GM23338 (cell line): ENCODE data around the gene HCFC1. TPM values are rescaled to one million over a fixed set of nuclear protein-coding genes. Genes with fewer than 3 reads are reported as not detected.
A peak's percentile ranks its signal among the peaks of the same experiment; 100 is the strongest.

Experiments used
- ATAC-seq: fragments of 200-7000 bp; cut with Tn5 transposase; 3 replicates; pipeline ENCODE4 v1.9.1; 2020
- DNase-seq: peaks from one replicate; pipeline ENCODE4 v3.0.0-alpha.2; 2015; ENCODE audit warnings: low spot score
- H2AFZ ChIP-seq: fragments of 200-600 bp; sonication (generic); 2 replicates; pipeline ENCODE4 v1.8.0; 2016; ENCODE audit warnings: antibody characterized with exemption, mild to moderate bottlenecking, moderate library complexity
- H3F3A ChIP-seq: fragments of 200-600 bp; sonication (generic); replicated peaks from 2 replicates; pipeline ENCODE4 v1.8.0; 2017; ENCODE audit warnings: antibody characterized with exemption, mixed run types, low read depth
- H3K27ac ChIP-seq: fragments of 200-600 bp; sonication (generic); 2 replicates; pipeline ENCODE4 v1.6.1; 2016; ENCODE audit warnings: low read depth
- H3K27me3 ChIP-seq: fragments of 200-600 bp; sonication (generic); 2 replicates; pipeline ENCODE4 v1.8.0; 2016; ENCODE audit warnings: mild to moderate bottlenecking, mixed run types, moderate library complexity; ENCODE audit not compliant: insufficient read depth
- H3K36me3 ChIP-seq: fragments of 200-600 bp; sonication (generic); 2 replicates; pipeline ENCODE4 v1.8.0; 2016; ENCODE audit warnings: mild to moderate bottlenecking; ENCODE audit not compliant: insufficient read depth
- H3K4me1 ChIP-seq: fragments of 200-600 bp; sonication (generic); 2 replicates; pipeline ENCODE4 v1.8.0; 2016; ENCODE audit warnings: mild to moderate bottlenecking, moderate library complexity; ENCODE audit not compliant: insufficient read depth
- H3K4me2 ChIP-seq: fragments of 200-600 bp; sonication (generic); 2 replicates; pipeline ENCODE4 v1.7.1; 2017; ENCODE audit warnings: mixed run types
- H3K4me3 ChIP-seq: fragments of 200-600 bp; sonication (generic); 2 replicates; pipeline ENCODE4 v1.6.1; 2016; ENCODE audit warnings: mixed run types
- H3K79me2 ChIP-seq: fragments of 200-600 bp; sonication (generic); replicated peaks from 2 replicates; pipeline ENCODE4 v1.8.0; 2017; ENCODE audit warnings: mild to moderate bottlenecking; ENCODE audit not compliant: insufficient read depth
- H3K9me2 ChIP-seq: fragments of 200-600 bp; sonication (generic); 2 replicates; pipeline ENCODE4 v1.8.0; 2017; ENCODE audit not compliant: insufficient read depth
- H4K20me1 ChIP-seq: fragments of 200-600 bp; sonication (generic); replicated peaks from 2 replicates; pipeline ENCODE4 v1.8.0; 2017; ENCODE audit warnings: mild to moderate bottlenecking; ENCODE audit not compliant: insufficient read depth
- H3K27ac Mint-ChIP-seq: 2 replicates; pipeline ENCODE4 v1.8.0; 2020; ENCODE audit warnings: inconsistent platforms, mild to moderate bottlenecking, moderate library complexity, mixed read lengths
- H3K27me3 Mint-ChIP-seq: 3 replicates; pipeline ENCODE4 v1.8.0; 2022; ENCODE audit warnings: low read depth, mild to moderate bottlenecking, moderate library complexity, mixed read lengths, inconsistent platforms; ENCODE audit not compliant: insufficient read depth, poor library complexity
- H3K36me3 Mint-ChIP-seq: 3 replicates; pipeline ENCODE4 v1.8.0; 2021; ENCODE audit warnings: low read depth, mild to moderate bottlenecking, inconsistent platforms, moderate library complexity, mixed read lengths
- H3K4me1 Mint-ChIP-seq: 3 replicates; pipeline ENCODE4 v1.8.0; 2020; ENCODE audit warnings: mild to moderate bottlenecking, inconsistent platforms, mixed read lengths
- H3K4me3 Mint-ChIP-seq: 3 replicates; pipeline ENCODE4 v1.8.0; 2021; ENCODE audit warnings: moderate library complexity, mild to moderate bottlenecking, inconsistent platforms, mixed read lengths
- H3K9me3 Mint-ChIP-seq: 3 replicates; pipeline ENCODE4 v1.8.0; 2020; ENCODE audit warnings: moderate library complexity, mild to moderate bottlenecking, inconsistent platforms, mixed read lengths
- EZH2 ChIP-seq: fragments of 200-600 bp; sonication (generic); IDR thresholded peaks from one replicate; pipeline ENCODE4 v1.8.0; 2017; ENCODE audit warnings: antibody characterized with exemption, mild to moderate bottlenecking, low read depth; ENCODE audit not compliant: unreplicated experiment
- EZH2phosphoT487 ChIP-seq: fragments of 200-600 bp; sonication (generic); IDR thresholded peaks from one replicate; pipeline ENCODE4 v1.8.1; 2018; ENCODE audit warnings: antibody characterized with exemption; ENCODE audit not compliant: unreplicated experiment
- JUNB ChIP-seq: IDR thresholded peaks from one replicate; pipeline ENCODE4 v1.6.1; 2016; ENCODE audit warnings: antibody characterized with exemption; ENCODE audit not compliant: unreplicated experiment
- NANOG ChIP-seq: IDR thresholded peaks from 2 replicates; pipeline ENCODE4 v1.6.1; 2016; ENCODE audit warnings: antibody characterized with exemption, borderline replicate concordance
- STAT1 ChIP-seq: IDR thresholded peaks from one replicate; pipeline ENCODE4 v1.6.1; 2016; ENCODE audit warnings: antibody characterized with exemption; ENCODE audit not compliant: unreplicated experiment
- ZNF114 ChIP-seq: fragments of 250-450 bp; sonication (Bioruptor Pico); IDR thresholded peaks from 2 replicates; pipeline ENCODE4 v1.5.0; 2020; ENCODE audit warnings: mild to moderate bottlenecking, moderate library complexity
- ZNF331 ChIP-seq: fragments of 250-450 bp; sonication (Bioruptor Pico); IDR thresholded peaks from 2 replicates; pipeline ENCODE4 v1.5.0; 2020; ENCODE audit warnings: low read depth, mild to moderate bottlenecking, moderate library complexity
- polyA plus RNA-seq: library from polyadenylated mRNA; unstranded; fragments of >200 nt; fragmentation: Nextera tagmentation; extraction: Ambion mirVana; gene quantifications from 2 replicates; pipeline ENCODE4 v1.2.1, GENCODE V29; 2016
- total RNA-seq: library from RNA; depleted of rRNA; stranded (reverse); fragments of >200 nt; shearing (Covaris generic); gene quantifications from 2 replicates; pipeline ENCODE4 v1.2.3, GENCODE V29; 2014
- TF ChIP-seq, protein P1 (sequence below): IDR thresholded peaks from one replicate; pipeline ENCODE4 v1.6.1; 2018; ENCODE audit warnings: antibody characterized with exemption; ENCODE audit not compliant: unreplicated experiment
- TF ChIP-seq, protein P2 (sequence below): fragments of 250-450 bp; sonication (Bioruptor Pico); IDR thresholded peaks from 2 replicates; pipeline ENCODE4 v1.5.0; 2020; ENCODE audit warnings: mild to moderate bottlenecking, moderate library complexity
- TF ChIP-seq, protein P3 (sequence below): IDR thresholded peaks from 2 replicates; pipeline ENCODE4 v1.6.1; 2016; ENCODE audit warnings: antibody characterized with exemption
- TF ChIP-seq, protein P4 (sequence below), 2 experiments: fragments of 200-600 bp in 1 of 2; sonication (generic) in 1 of 2; conservative IDR thresholded peaks; 2 replicates each; pipeline versions ENCODE4 v1.5.1 to v1.6.1; 2016 to 2017; ENCODE audit warnings: antibody characterized with exemption in 2 of 2, low read depth in 2 of 2, mild to moderate bottlenecking in 2 of 2, moderate library complexity in 1 of 2

HCFC1 gene
- total and polyA plus RNA-seq, 2 experiments from 2014 or later: 33.0 to 188 TPM

DNA sequence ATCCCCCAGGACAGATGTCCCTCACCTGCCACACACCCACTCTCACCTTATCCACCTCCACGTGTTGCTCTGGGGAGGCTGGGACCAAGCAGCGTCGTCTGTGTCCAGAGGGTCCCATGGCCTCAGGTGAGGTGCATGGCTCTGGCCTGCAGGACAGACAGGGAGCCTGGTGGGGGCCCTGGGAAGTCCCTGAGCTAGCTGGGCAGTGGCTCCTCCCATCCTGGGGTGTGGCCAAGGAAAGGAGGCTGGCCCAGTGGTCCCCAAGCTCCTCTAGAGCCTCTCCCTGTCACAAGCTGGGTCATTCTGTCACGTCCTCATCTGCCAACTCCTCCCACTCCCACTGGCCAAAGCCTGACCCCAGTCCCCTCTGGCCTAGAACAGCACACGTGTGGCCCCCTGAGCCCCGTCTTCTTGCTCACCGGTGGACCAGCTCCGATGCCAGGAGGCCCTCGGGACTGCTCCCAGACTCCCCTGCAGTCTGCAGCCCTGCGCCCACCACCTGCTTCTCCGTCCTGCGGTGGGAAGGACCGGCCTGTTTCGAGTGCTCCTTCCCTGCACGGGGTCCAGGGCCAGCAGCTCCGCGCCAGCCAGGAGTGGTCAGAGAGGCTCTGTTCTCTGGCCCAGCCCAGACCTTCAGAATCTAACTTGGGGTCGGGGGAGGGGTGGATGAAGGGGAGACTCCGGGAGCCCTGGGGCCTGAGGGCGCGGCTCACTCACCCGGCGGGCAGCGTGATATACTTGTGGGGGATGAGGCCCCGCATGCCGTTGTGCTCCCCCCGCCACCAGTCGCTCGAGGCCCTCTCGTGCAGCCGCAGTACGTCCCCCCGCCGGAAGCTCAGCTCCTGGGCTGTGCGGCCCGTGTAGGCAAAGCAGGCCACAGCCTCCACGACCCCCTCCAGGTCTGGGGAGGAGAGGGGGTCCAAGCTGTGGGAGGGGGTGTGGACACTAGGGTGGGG, 62.3 kb downstream of the HCFC1 start:
- H3K36me3 ChIP-seq: no peaks in the 10 kb centered on the region
- TF ChIP-seq ZNF114 (CRISPR knock-in tag) (no peak), NANOG (no peak), JUNB (no peak), EZH2phosphoT487 (no peak), STAT1 (no peak), EZH2 (no peak), ZNF331 (CRISPR knock-in tag) (no peak)
- TF ChIP-seq, protein P1, sequence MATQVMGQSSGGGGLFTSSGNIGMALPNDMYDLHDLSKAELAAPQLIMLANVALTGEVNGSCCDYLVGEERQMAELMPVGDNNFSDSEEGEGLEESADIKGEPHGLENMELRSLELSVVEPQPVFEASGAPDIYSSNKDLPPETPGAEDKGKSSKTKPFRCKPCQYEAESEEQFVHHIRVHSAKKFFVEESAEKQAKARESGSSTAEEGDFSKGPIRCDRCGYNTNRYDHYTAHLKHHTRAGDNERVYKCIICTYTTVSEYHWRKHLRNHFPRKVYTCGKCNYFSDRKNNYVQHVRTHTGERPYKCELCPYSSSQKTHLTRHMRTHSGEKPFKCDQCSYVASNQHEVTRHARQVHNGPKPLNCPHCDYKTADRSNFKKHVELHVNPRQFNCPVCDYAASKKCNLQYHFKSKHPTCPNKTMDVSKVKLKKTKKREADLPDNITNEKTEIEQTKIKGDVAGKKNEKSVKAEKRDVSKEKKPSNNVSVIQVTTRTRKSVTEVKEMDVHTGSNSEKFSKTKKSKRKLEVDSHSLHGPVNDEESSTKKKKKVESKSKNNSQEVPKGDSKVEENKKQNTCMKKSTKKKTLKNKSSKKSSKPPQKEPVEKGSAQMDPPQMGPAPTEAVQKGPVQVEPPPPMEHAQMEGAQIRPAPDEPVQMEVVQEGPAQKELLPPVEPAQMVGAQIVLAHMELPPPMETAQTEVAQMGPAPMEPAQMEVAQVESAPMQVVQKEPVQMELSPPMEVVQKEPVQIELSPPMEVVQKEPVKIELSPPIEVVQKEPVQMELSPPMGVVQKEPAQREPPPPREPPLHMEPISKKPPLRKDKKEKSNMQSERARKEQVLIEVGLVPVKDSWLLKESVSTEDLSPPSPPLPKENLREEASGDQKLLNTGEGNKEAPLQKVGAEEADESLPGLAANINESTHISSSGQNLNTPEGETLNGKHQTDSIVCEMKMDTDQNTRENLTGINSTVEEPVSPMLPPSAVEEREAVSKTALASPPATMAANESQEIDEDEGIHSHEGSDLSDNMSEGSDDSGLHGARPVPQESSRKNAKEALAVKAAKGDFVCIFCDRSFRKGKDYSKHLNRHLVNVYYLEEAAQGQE: no peak
- TF ChIP-seq, protein P2, sequence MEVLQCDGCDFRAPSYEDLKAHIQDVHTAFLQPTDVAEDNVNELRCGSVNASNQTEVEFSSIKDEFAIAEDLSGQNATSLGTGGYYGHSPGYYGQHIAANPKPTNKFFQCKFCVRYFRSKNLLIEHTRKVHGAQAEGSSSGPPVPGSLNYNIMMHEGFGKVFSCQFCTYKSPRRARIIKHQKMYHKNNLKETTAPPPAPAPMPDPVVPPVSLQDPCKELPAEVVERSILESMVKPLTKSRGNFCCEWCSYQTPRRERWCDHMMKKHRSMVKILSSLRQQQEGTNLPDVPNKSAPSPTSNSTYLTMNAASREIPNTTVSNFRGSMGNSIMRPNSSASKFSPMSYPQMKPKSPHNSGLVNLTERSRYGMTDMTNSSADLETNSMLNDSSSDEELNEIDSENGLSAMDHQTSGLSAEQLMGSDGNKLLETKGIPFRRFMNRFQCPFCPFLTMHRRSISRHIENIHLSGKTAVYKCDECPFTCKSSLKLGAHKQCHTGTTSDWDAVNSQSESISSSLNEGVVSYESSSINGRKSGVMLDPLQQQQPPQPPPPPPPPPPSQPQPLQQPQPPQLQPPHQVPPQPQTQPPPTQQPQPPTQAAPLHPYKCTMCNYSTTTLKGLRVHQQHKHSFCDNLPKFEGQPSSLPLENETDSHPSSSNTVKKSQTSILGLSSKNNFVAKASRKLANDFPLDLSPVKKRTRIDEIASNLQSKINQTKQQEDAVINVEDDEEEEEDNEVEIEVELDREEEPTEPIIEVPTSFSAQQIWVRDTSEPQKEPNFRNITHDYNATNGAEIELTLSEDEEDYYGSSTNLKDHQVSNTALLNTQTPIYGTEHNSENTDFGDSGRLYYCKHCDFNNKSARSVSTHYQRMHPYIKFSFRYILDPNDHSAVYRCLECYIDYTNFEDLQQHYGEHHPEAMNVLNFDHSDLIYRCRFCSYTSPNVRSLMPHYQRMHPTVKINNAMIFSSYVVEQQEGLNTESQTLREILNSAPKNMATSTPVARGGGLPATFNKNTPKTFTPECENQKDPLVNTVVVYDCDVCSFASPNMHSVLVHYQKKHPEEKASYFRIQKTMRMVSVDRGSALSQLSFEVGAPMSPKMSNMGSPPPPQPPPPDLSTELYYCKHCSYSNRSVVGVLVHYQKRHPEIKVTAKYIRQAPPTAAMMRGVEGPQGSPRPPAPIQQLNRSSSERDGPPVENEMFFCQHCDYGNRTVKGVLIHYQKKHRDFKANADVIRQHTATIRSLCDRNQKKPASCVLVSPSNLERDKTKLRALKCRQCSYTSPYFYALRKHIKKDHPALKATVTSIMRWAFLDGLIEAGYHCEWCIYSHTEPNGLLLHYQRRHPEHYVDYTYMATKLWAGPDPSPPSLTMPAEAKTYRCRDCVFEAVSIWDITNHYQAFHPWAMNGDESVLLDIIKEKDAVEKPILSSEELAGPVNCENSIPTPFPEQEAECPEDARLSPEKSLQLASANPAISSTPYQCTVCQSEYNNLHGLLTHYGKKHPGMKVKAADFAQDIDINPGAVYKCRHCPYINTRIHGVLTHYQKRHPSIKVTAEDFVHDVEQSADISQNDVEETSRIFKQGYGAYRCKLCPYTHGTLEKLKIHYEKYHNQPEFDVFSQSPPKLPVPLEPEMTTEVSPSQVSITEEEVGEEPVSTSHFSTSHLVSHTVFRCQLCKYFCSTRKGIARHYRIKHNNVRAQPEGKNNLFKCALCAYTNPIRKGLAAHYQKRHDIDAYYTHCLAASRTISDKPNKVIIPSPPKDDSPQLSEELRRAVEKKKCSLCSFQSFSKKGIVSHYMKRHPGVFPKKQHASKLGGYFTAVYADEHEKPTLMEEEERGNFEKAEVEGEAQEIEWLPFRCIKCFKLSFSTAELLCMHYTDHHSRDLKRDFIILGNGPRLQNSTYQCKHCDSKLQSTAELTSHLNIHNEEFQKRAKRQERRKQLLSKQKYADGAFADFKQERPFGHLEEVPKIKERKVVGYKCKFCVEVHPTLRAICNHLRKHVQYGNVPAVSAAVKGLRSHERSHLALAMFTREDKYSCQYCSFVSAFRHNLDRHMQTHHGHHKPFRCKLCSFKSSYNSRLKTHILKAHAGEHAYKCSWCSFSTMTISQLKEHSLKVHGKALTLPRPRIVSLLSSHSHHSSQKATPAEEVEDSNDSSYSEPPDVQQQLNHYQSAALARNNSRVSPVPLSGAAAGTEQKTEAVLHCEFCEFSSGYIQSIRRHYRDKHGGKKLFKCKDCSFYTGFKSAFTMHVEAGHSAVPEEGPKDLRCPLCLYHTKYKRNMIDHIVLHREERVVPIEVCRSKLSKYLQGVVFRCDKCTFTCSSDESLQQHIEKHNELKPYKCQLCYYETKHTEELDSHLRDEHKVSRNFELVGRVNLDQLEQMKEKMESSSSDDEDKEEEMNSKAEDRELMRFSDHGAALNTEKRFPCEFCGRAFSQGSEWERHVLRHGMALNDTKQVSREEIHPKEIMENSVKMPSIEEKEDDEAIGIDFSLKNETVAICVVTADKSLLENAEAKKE (CRISPR knock-in tag): no peak
- TF ChIP-seq, protein P3, sequence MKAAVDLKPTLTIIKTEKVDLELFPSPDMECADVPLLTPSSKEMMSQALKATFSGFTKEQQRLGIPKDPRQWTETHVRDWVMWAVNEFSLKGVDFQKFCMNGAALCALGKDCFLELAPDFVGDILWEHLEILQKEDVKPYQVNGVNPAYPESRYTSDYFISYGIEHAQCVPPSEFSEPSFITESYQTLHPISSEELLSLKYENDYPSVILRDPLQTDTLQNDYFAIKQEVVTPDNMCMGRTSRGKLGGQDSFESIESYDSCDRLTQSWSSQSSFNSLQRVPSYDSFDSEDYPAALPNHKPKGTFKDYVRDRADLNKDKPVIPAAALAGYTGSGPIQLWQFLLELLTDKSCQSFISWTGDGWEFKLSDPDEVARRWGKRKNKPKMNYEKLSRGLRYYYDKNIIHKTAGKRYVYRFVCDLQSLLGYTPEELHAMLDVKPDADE: no peak
- TF ChIP-seq, protein P4, sequence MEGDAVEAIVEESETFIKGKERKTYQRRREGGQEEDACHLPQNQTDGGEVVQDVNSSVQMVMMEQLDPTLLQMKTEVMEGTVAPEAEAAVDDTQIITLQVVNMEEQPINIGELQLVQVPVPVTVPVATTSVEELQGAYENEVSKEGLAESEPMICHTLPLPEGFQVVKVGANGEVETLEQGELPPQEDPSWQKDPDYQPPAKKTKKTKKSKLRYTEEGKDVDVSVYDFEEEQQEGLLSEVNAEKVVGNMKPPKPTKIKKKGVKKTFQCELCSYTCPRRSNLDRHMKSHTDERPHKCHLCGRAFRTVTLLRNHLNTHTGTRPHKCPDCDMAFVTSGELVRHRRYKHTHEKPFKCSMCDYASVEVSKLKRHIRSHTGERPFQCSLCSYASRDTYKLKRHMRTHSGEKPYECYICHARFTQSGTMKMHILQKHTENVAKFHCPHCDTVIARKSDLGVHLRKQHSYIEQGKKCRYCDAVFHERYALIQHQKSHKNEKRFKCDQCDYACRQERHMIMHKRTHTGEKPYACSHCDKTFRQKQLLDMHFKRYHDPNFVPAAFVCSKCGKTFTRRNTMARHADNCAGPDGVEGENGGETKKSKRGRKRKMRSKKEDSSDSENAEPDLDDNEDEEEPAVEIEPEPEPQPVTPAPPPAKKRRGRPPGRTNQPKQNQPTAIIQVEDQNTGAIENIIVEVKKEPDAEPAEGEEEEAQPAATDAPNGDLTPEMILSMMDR (conservative IDR thresholded peaks at IDR 0.05; ENCODE audit: low read depth in 2 of 2): no peak
- no peak overlapping the region for H3K27ac Mint-ChIP-seq
- no peaks in the 10 kb centered on the region for H4K20me1 ChIP-seq
- H3K27me3 Mint-ChIP-seq: no peaks in the 10 kb centered on the region
- H3F3A ChIP-seq: no peaks in the 10 kb centered on the region
- H3K4me3 ChIP-seq: no peak overlapping the region
- H3K4me3 Mint-ChIP-seq: no peak overlapping the region
- DNase-seq (peak; percentile 49), ATAC-seq (peak; percentile 81)
- no peak overlapping the region for H3K4me2 ChIP-seq
- peaks cover 3% of the 10 kb centered on the region; the same call in 2 of the 3 replicates for H3K4me1 Mint-ChIP-seq
- no peaks in the 10 kb centered on the region for H3K9me2 ChIP-seq
- no peaks in the 10 kb centered on the region for H3K27me3 ChIP-seq
- peaks cover 6% of the 10 kb centered on the region; the same call in 2 of the 3 replicates for H3K36me3 Mint-ChIP-seq
- H3K4me1 ChIP-seq: no peaks in the 10 kb centered on the region
- H3K79me2 ChIP-seq: no peaks in the 10 kb centered on the region
- no peak overlapping the region for H3K27ac ChIP-seq
- no peaks in the 10 kb centered on the region for H3K9me3 Mint-ChIP-seq
- no peak overlapping the region for H2AFZ ChIP-seq
